GM23248 (cell line): ENCODE results near the gene SH3RF3. TPM values are rescaled to one million over a fixed set of nuclear protein-coding genes. Genes with fewer than 3 reads are reported as not detected.

Experiments
- DNase-seq: peaks from one replicate; pipeline ENCODE4 v3.0.0-alpha.2; 2015
- H2AFZ ChIP-seq: fragments of 200-600 bp; sonication (generic); 2 replicates; pipeline ENCODE4 v1.6.1; 2016; ENCODE audit warnings: antibody characterized with exemption
- H3F3A ChIP-seq: fragments of 200-600 bp; sonication (generic); 2 replicates; pipeline ENCODE4 v1.6.1; 2016; ENCODE audit warnings: mild to moderate bottlenecking, antibody characterized with exemption, mixed run types; ENCODE audit not compliant: insufficient read depth
- H3K27ac ChIP-seq: fragments of 200-600 bp; sonication (generic); 2 replicates; pipeline ENCODE4 v1.5.1; 2016; ENCODE audit warnings: mild to moderate bottlenecking
- H3K27me3 ChIP-seq: fragments of 200-600 bp; sonication (generic); replicated peaks from 2 replicates; pipeline ENCODE4 v1.6.1; 2016; ENCODE audit warnings: mild to moderate bottlenecking; ENCODE audit not compliant: insufficient read depth
- H3K36me3 ChIP-seq: fragments of 200-600 bp; sonication (generic); 2 replicates; pipeline ENCODE4 v1.6.1; 2016; ENCODE audit warnings: low read depth, mild to moderate bottlenecking
- H3K4me1 ChIP-seq: fragments of 200-600 bp; sonication (generic); 2 replicates; pipeline ENCODE4 v1.6.1; 2016; ENCODE audit warnings: mild to moderate bottlenecking; ENCODE audit not compliant: insufficient read depth
- H3K4me2 ChIP-seq: fragments of 200-600 bp; sonication (generic); one replicate; pipeline ENCODE4 v1.6.1; 2016; ENCODE audit warnings: mild to moderate bottlenecking; ENCODE audit not compliant: unreplicated experiment
- H3K4me3 ChIP-seq: fragments of 200-600 bp; sonication (generic); 2 replicates; pipeline ENCODE4 v1.5.1; 2016; ENCODE audit warnings: mild to moderate bottlenecking
- H3K79me2 ChIP-seq: fragments of 200-600 bp; sonication (generic); 2 replicates; pipeline ENCODE4 v1.6.1; 2016; ENCODE audit warnings: mild to moderate bottlenecking; ENCODE audit not compliant: insufficient read depth
- H3K9ac ChIP-seq: fragments of 200-600 bp; sonication (generic); 2 replicates; pipeline ENCODE4 v1.6.1; 2016; ENCODE audit warnings: mild to moderate bottlenecking
- H3K9me2 ChIP-seq: fragments of 200-600 bp; sonication (generic); 2 replicates; pipeline ENCODE4 v1.6.1; 2016; ENCODE audit warnings: mixed run types, mild to moderate bottlenecking, moderate library complexity; ENCODE audit not compliant: insufficient read depth
- H3K9me3 ChIP-seq: fragments of 200-600 bp; sonication (generic); one replicate; pipeline ENCODE4 v1.6.1; 2017; ENCODE audit warnings: low read depth
- H4K20me1 ChIP-seq: fragments of 200-600 bp; sonication (generic); 2 replicates; pipeline ENCODE4 v1.6.0; 2016; ENCODE audit not compliant: insufficient read depth
- EZH2 ChIP-seq: fragments of 200-600 bp; sonication (generic); IDR thresholded peaks from 2 replicates; pipeline ENCODE4 v1.6.1; 2018; ENCODE audit warnings: antibody characterized with exemption, mild to moderate bottlenecking; ENCODE audit not compliant: insufficient read depth, poor library complexity, severe bottlenecking
- EZH2phosphoT487 ChIP-seq: fragments of 200-600 bp; sonication (generic); IDR thresholded peaks from 2 replicates; pipeline ENCODE4 v1.6.1; 2018; ENCODE audit warnings: antibody characterized with exemption, moderate library complexity, mild to moderate bottlenecking, low read depth; ENCODE audit not compliant: insufficient read depth
- WGBS, 2 experiments: methylation state at CpG; one replicate each; pipeline ENCODE4 v1.1.6; 2015 to 2017; ENCODE audit warnings: low lambda C conversion rate in 2 of 2, low coverage in 1 of 2; ENCODE audit errors: missing lambda C conversion rate in 2 of 2; 5-methylcytosine and 5-hydroxymethylcytosine counted together
- in situ Hi-C: fragments of 300-500 bp; cut with MboI; formaldehyde crosslinking; loops from 2 replicates; pipeline ENCODE4 v1.15.0; 2020
- polyA plus RNA-seq: library from polyadenylated mRNA; unstranded; fragments of >200 nt; fragmentation: Nextera tagmentation; extraction: Ambion mirVana; gene quantifications from 2 replicates; pipeline ENCODE4 v1.2.1, GENCODE V29; 2016
- total RNA-seq: library from RNA; depleted of rRNA; stranded (reverse); fragments of >200 nt; shearing (Covaris generic); gene quantifications from 2 replicates; pipeline ENCODE4 v1.2.3, GENCODE V29; 2014

The SH3RF3 gene
- total and polyA plus RNA-seq, 2 experiments from 2014 or later = 1.5 to 5.2 TPM

DNA sequence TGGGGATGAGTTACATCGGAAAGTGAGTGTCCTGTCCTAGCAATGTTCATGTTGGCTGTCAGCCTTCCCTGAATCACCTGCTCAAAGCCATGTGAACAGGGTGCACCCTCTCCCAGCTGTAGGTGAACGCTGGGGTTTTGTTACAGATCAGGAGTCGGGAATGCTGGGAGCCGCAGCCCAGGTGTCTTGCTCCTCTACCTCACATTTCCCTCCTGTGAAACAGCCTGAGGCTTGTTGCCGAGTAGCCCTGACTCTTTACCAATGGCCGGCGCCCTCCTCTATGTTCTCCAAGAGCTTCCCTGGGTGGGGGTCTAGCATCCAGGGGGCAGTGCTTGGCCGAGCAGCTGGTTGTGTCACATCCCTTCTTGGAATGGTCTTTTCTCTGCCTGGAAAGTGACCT is 164.7 kb downstream of the SH3RF3 start:
- WGBS, 2 experiments = 93 to 94% methylated on average over 8 of the region's 8 CpGs
- TF ChIP-seq EZH2phosphoT487 (no peak), EZH2 (no peak)
- 0 out of 2 replicates have a peak, but pooled peaks cover 3% of the 10 kb centered on the region for H3K4me1 ChIP-seq
- H3K4me2 ChIP-seq = no peak overlapping the region
- H3K79me2 ChIP-seq = no peaks in the 10 kb centered on the region
- no peaks in the 10 kb centered on the region for H3K36me3 ChIP-seq
- H3K27ac ChIP-seq = no peak overlapping the region
- no peak for DNase-seq
- no peaks in the 10 kb centered on the region for H3K9me2 ChIP-seq
- H3K9ac ChIP-seq = no peak overlapping the region
- in situ Hi-C loops = no loop called here
- H4K20me1 ChIP-seq = no peaks in the 10 kb centered on the region
- no peaks in the 10 kb centered on the region for H3F3A ChIP-seq
- no peaks in the 10 kb centered on the region for H3K27me3 ChIP-seq
- no peaks in the 10 kb centered on the region for H3K9me3 ChIP-seq
- H2AFZ ChIP-seq = no peak overlapping the region
- no peak overlapping the region for H3K4me3 ChIP-seq

DNA sequence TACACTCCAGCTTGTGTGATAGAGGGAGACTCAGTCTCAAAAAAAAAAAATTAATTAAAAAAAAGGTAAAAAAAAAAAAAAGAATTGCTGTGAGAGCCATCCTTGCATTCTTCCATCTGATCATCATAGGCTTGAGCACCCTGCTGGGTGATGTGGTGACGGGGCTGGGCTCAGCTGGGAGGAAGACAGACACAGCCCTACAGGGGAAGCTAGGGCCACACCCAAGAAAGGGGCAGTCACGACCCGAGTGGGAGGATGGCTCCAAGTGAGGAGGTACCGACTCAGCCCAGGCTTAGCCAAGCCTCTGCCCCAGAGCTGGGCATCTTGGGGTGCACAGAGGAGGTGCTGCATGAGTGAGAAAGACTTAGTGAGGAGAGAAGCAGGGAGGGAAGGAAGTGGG is 165.5 kb downstream of the SH3RF3 start:
- TF ChIP-seq EZH2phosphoT487 (no peak), EZH2 (no peak)
- no peaks in the 10 kb centered on the region for H3K9me2 ChIP-seq
- H3K79me2 ChIP-seq = no peaks in the 10 kb centered on the region
- no peaks in the 10 kb centered on the region for H3K36me3 ChIP-seq
- no peaks in the 10 kb centered on the region for H4K20me1 ChIP-seq
- H3K27me3 ChIP-seq = no peaks in the 10 kb centered on the region
- H3K9ac ChIP-seq = no peak overlapping the region
- H3K9me3 ChIP-seq = no peaks in the 10 kb centered on the region
- 81 to 87% methylated on average over 4 of the region's 4 CpGs for whole genome bisulfite sequencing, 2 experiments
- no peak overlapping the region for H2AFZ ChIP-seq
- 0 out of 2 replicates have a peak, but pooled peaks cover 3% of the 10 kb centered on the region for H3K4me1 ChIP-seq
- no peaks in the 10 kb centered on the region for H3F3A ChIP-seq
- no peak overlapping the region for H3K4me2 ChIP-seq
- no peak overlapping the region for H3K27ac ChIP-seq
- H3K4me3 ChIP-seq = no peak overlapping the region
- no peak for DNase-seq
- in situ Hi-C loops = no loop called here

DNA sequence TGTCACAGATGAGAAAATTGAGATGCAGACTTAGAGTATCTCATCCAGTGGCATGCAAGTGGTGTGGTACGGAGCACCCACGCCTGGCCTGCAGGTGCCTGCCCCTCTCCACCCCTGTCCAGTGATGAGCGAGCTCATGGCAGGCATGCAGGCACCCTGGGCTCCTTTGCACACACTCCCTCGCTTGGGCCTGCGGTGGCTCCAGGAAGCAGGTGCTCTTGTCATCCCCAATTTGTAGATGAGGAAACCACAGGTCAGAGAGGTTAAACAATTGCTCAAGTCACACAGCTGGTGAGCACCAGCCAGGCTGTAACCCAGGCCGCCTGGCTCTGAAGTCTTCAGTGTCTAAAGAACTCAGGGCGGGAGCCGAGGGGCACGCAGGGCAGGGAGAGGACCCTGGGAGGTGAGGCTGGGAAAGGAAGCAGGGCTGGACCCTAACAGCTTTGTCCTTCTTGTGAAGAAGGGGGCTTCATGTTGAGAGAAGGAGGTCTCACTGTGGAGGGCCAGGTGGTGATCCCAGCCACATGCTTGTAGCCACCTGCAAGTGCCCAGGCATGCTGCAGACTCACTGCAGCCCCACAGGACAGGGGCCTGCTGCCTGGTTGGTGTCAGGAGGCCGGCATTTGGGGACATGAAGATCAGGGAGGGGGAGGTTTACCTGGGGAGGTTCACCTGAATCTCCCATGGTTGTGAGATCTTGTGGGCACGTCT is 166.2 kb downstream of the SH3RF3 start:
- no peaks in the 10 kb centered on the region for H3K36me3 ChIP-seq
- H3K4me2 ChIP-seq = no peak overlapping the region
- in situ Hi-C loops = no loop called here
- DNase-seq = no peak
- no peak overlapping the region for H3K9ac ChIP-seq
- no peaks in the 10 kb centered on the region for H3K79me2 ChIP-seq
- no peaks in the 10 kb centered on the region for H3F3A ChIP-seq
- H3K4me1 ChIP-seq = 0 out of 2 replicates have a peak, but pooled peaks cover 3% of the 10 kb centered on the region
- no peaks in the 10 kb centered on the region for H3K27me3 ChIP-seq
- TF ChIP-seq EZH2 (no peak), EZH2phosphoT487 (no peak)
- no peak overlapping the region for H3K27ac ChIP-seq
- no peaks in the 10 kb centered on the region for H3K9me3 ChIP-seq
- H3K9me2 ChIP-seq = no peaks in the 10 kb centered on the region
- no peak overlapping the region for H3K4me3 ChIP-seq
- 92 to 95% methylated on average over 11 of the region's 11 CpGs for WGBS, 2 experiments
- no peaks in the 10 kb centered on the region for H4K20me1 ChIP-seq
- no peak overlapping the region for H2AFZ ChIP-seq

DNA sequence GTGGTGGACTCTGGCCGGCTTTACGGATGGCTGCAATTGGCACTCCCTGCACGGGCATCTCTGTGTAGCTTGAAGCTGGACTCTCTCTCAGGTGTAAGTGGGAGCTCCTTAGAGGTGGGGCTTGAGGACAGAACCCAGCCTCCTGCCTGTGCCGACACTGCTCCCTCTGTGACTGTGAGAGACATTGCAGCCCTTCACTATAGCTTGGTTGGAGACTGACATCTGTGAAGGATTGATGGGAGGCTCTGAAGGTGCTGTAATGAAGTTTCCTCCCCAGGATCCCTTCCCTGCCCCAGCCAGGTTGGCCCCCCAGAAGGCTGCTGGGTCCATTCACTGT is 166.7 kb downstream of the SH3RF3 start:
- H4K20me1 ChIP-seq = no peaks in the 10 kb centered on the region
- H3K9ac ChIP-seq = no peak overlapping the region
- in situ Hi-C loops = no loop called here
- no peaks in the 10 kb centered on the region for H3K9me2 ChIP-seq
- DNase-seq = no peak
- H3K4me1 ChIP-seq = 0 out of 2 replicates have a peak, but pooled peaks cover 3% of the 10 kb centered on the region
- TF ChIP-seq EZH2phosphoT487 = no peak
- TF ChIP-seq EZH2 = no peak
- H3K36me3 ChIP-seq = no peaks in the 10 kb centered on the region
- 70 to 82% methylated on average over 4 of the region's 4 CpGs for WGBS, 2 experiments
- H2AFZ ChIP-seq = no peak overlapping the region
- no peak overlapping the region for H3K4me2 ChIP-seq
- H3K27ac ChIP-seq = no peak overlapping the region
- H3K27me3 ChIP-seq = no peaks in the 10 kb centered on the region
- H3K4me3 ChIP-seq = no peak overlapping the region
- H3F3A ChIP-seq = no peaks in the 10 kb centered on the region
- no peaks in the 10 kb centered on the region for H3K9me3 ChIP-seq
- H3K79me2 ChIP-seq = no peaks in the 10 kb centered on the region
